Measurements from ENCODE around the gene ZNF853.

DNA sequence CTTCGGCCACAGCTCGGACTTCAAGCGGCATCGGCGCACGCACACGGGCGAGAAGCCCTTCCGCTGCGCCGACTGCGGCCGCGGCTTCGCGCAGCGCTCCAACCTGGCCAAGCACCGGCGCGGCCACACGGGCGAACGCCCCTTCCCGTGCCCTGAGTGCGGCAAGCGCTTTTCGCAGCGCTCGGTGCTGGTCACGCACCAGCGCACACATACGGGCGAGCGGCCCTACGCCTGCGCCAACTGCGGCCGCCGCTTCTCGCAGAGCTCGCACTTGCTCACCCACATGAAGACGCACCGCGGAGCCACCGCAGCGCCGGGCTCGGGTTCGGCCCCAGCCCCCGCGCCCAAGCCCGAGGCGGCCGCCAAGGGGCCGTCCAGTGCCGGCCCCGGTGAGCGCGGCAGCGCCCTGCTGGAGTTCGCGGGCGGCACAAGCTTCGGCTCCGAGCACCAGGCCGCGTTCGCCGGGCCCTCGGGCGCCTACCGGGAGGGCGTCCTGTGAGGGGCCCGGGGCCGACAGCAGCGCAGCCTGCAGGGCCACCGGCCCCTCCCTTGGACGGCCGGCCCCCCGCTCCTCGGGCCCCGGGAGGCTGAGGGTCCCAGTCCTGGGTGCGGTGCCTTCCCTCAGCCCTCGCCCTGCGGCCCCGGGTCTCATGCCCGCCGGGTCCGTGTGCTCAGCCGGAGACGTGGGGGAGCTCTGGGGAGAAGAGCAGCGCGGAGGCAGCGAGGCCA is 38.9 kb downstream of the ZNF853 start:
- TF ChIP-seq, protein P1, sequence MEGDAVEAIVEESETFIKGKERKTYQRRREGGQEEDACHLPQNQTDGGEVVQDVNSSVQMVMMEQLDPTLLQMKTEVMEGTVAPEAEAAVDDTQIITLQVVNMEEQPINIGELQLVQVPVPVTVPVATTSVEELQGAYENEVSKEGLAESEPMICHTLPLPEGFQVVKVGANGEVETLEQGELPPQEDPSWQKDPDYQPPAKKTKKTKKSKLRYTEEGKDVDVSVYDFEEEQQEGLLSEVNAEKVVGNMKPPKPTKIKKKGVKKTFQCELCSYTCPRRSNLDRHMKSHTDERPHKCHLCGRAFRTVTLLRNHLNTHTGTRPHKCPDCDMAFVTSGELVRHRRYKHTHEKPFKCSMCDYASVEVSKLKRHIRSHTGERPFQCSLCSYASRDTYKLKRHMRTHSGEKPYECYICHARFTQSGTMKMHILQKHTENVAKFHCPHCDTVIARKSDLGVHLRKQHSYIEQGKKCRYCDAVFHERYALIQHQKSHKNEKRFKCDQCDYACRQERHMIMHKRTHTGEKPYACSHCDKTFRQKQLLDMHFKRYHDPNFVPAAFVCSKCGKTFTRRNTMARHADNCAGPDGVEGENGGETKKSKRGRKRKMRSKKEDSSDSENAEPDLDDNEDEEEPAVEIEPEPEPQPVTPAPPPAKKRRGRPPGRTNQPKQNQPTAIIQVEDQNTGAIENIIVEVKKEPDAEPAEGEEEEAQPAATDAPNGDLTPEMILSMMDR (conservative IDR thresholded peaks at IDR 0.05; ENCODE audit: low read depth, low read length), result no peak
- TF ChIP-seq EZH2 (IDR thresholded peaks at IDR 0.05; ENCODE audit: low read length, unreplicated experiment) (no peak), EZH2phosphoT487 (IDR thresholded peaks at IDR 0.05; ENCODE audit: borderline replicate concordance, low read length) (no peak)
